ENCODE measurements around the gene GLP2R. TPM values are rescaled to one million over a fixed set of nuclear protein-coding genes. Genes with fewer than 3 reads are reported as not detected.

The GLP2R gene
- total and polyA plus RNA-seq, 10 of the 15 experiments (the other 5 are each of a cell fraction or from before 2014, with no cell fraction given) = not detected

- no TSS peak for BruUV-seq (replicated peaks)
- Histone ChIP-seq H3K36me3 (ENCODE audit: control insufficient read depth in 2 of 2, insufficient read depth in 2 of 2, low read length in 1 of 2) (no peaks in the 10 kb centered on the region; a peak in 1 of 4 replicates), H3K9me3 (replicated peaks; ENCODE audit: control insufficient read depth, insufficient read depth, low read length) (peaks cover 2% of the 10 kb centered on the region; the same call in 1 of the 3 replicates), H3K27me3 (replicated peaks in 1 of 2; ENCODE audit: control insufficient read depth in 2 of 2, insufficient read depth in 2 of 2, low read length in 1 of 2) (no peaks in the 10 kb centered on the region), H4K20me1 (ENCODE audit: control insufficient read depth, insufficient read depth) (no peaks in the 10 kb centered on the region), H3K4me1 (ENCODE audit: control insufficient read depth, insufficient read depth, low read length) (no peaks in the 10 kb centered on the region), H3K4me2 (ENCODE audit: control insufficient read depth, insufficient read depth) (no peak overlapping the region), H3K9ac (ENCODE audit: control insufficient read depth, insufficient read depth, low read length) (no peak overlapping the region), H3K79me2 (ENCODE audit: control insufficient read depth, insufficient read depth, low read length) (no peaks in the 10 kb centered on the region), H3K4me3 (no peak overlapping the region), H2AFZ (ENCODE audit: control insufficient read depth, low read depth, low read length) (no peak overlapping the region), H3K27ac (ENCODE audit: control insufficient read depth, insufficient read depth) (no peak overlapping the region)
- in situ Hi-C loops (cut with MboI) (no loop called here), intact Hi-C loops (cut with micrococcal nuclease; ENCODE audit: unreplicated experiment) (no loop called here)
- no peak for FAIRE-seq
- RAD21 ChIA-PET (ENCODE audit: unreplicated experiment) = no interaction called here
- DNase-seq (ENCODE audit: low read depth, low spot score) = no peak
- SMC1A ChIA-PET (ENCODE audit: uncharacterized antibody, unreplicated experiment) = no interaction called here
- POLR2A ChIA-PET = no interaction called here
- WGBS (ENCODE audit: insufficient coverage, insufficient replicate concordance, low lambda C conversion rate, missing lambda C conversion rate) = 72% methylated on average over 13 of the region's 13 CpGs
- CTCF ChIA-PET = interaction anchor here (1.1 kb wide), 1 partner anchor 12 kb away, joined by 4 read pairs; no protein-coding TSS in a partner anchor
- ATAC-seq = no peak
- TF ChIP-seq, protein P1, sequence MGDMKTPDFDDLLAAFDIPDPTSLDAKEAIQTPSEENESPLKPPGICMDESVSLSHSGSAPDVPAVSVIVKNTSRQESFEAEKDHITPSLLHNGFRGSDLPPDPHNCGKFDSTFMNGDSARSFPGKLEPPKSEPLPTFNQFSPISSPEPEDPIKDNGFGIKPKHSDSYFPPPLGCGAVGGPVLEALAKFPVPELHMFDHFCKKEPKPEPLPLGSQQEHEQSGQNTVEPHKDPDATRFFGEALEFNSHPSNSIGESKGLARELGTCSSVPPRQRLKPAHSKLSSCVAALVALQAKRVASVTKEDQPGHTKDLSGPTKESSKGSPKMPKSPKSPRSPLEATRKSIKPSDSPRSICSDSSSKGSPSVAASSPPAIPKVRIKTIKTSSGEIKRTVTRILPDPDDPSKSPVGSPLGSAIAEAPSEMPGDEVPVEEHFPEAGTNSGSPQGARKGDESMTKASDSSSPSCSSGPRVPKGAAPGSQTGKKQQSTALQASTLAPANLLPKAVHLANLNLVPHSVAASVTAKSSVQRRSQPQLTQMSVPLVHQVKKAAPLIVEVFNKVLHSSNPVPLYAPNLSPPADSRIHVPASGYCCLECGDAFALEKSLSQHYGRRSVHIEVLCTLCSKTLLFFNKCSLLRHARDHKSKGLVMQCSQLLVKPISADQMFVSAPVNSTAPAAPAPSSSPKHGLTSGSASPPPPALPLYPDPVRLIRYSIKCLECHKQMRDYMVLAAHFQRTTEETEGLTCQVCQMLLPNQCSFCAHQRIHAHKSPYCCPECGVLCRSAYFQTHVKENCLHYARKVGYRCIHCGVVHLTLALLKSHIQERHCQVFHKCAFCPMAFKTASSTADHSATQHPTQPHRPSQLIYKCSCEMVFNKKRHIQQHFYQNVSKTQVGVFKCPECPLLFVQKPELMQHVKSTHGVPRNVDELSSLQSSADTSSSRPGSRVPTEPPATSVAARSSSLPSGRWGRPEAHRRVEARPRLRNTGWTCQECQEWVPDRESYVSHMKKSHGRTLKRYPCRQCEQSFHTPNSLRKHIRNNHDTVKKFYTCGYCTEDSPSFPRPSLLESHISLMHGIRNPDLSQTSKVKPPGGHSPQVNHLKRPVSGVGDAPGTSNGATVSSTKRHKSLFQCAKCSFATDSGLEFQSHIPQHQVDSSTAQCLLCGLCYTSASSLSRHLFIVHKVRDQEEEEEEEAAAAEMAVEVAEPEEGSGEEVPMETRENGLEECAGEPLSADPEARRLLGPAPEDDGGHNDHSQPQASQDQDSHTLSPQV (IDR thresholded peaks at IDR 0.05) = no peak
- TF ChIP-seq SMC3 (IDR thresholded peaks at IDR 0.05; ENCODE audit: borderline replicate concordance, low read length) (no peak), GABPA (IDR thresholded peaks at IDR 0.05; ENCODE audit: low read depth) (no peak), NFYA (IDR thresholded peaks at IDR 0.05; ENCODE audit: borderline replicate concordance, low read depth, low read length) (no peak), RAD21 (IDR thresholded peaks at IDR 0.05; ENCODE audit: insufficient read depth, low read depth, low read length) (no peak), KAT2A (conservative IDR thresholded peaks at IDR 0.05; ENCODE audit: control insufficient read depth, low read depth, low read length) (no peak), RELB (IDR thresholded peaks at IDR 0.05; ENCODE audit: low read depth) (no peak), CEBPZ (IDR thresholded peaks at IDR 0.05; ENCODE audit: low read depth, low read length) (no peak), SREBF1 (IDR thresholded peaks at IDR 0.05; ENCODE audit: low read length) (no peak)
- TF ChIP-seq, protein P2, sequence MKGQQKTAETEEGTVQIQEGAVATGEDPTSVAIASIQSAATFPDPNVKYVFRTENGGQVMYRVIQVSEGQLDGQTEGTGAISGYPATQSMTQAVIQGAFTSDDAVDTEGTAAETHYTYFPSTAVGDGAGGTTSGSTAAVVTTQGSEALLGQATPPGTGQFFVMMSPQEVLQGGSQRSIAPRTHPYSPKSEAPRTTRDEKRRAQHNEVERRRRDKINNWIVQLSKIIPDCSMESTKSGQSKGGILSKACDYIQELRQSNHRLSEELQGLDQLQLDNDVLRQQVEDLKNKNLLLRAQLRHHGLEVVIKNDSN (IDR thresholded peaks at IDR 0.05; ENCODE audit: borderline replicate concordance, extremely low read length, insufficient read depth, low read depth, low read length) = no peak
Measured at GRCh38 chr17:9941305-9941704, 115.6 kb downstream of the GLP2R start.
